NOMO-1 treated with dmso at 0.1 percent for 144 hours (cell line): Measurements from ENCODE around the gene SVIP.

Experiments
- DNase-seq: peaks from one replicate; lab custom pipeline; 2025; ENCODE audit not compliant: unreplicated experiment; lab: John Stamatoyannopoulos, UW

Gene SVIP, protein sequence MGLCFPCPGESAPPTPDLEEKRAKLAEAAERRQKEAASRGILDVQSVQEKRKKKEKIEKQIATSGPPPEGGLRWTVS

DNA sequence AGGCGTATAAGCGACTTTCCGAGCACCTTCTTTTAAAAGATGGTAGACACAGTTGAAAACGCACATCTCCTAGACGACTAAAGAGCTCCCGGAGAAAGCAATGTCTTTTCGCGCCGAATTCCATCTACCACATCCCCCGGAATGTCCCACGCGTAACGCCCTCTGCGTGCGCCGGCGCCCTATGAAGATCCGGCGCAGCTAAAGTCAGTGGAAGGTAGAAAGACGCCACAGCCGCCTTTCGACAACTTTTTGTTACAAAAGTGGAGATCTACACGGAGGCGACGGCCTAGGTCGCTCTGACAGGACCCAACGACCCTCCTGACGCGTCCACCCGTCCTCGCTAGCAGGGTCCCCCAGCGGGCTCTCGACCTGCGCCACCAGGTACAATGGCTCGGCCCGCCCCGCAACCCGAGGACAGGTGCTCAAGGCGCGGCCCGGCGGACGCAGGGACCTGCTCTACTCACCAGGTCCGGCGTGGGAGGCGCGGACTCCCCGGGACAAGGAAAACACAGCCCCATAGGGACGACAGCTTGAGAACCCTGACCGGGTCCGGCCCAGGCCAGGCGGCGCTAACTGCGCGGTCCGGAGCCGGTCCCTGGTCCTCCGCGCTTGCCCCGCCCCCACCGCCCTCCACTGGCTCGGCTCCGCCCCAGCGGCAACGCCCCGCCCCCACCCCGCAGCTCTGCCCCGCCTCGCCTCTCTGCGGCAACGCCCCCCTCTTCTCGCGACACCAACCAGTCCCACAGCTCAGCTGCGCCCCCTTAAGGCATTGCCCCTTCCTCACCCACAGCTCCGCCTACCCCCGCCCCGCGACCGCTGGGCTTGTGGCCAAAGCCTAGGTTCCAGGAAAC is at the start of gene SVIP:
TSS of gene SVIP (minus strand) at position 571 of the 851 bp plus-strand sequence. CDS start at position 518, 53 bp downstream.
- peak; percentile 82 for DNase-seq

GRCh38 chr11:22878604-22879003 is 49.0 kb upstream of the SVIP start:
- DNase-seq = no peak

DNA sequence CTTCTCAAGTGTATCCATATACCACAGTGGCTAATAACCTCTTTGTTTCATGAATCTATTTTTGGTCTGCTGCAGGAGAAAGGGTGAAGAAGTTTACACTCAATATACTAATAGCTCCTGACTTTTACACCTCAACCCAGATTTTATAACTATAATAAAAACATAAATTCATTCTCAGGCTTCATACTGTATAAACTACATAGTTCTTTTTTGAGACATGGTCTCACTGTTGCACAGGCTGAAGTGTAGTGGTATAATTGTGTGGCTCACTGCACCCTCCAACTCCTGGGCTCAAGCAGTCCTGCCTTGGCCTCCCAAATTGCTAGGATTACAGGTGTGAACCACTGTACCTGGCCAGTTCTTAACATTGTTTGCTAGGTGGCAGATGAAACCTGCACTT is 48.4 kb upstream of the SVIP start:
- DNase-seq = no peak

GRCh38 chr11:22875869-22876473 is 46.4 kb upstream of the SVIP start:
- DNase-seq = peak; percentile 53

GRCh38 chr11:22869325-22869724 is 39.7 kb upstream of the SVIP start:
- no peak for DNase-seq

GRCh38 chr11:22860241-22860640 is 30.6 kb upstream of the SVIP start, which contains the start of gene CCDC179:
Gene CCDC179, minus strand, starts transcription at chr11:22860474. Its CDS starts 53 bp downstream, at chr11:22860421.
- no peak for DNase-seq

DNA sequence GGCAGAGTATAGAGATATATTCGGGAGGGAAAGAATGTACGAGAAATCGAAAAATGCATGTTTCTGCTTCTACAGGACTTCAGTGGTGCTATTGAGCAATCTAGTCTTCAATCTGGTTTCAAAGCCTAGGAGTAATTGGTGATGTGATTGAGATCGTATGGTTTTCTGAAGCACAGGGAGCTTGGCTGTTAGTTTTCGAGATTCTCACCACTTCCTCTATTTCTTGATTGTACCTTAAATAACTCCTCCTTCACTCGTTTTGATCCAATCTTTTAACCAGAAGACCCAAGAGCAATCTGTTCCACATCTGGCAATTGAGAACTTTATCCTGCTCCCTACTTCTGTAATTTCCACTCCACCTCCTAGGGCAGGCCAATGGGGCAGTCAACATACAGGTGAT is 30.2 kb upstream of the SVIP start:
- DNase-seq = no peak

DNA sequence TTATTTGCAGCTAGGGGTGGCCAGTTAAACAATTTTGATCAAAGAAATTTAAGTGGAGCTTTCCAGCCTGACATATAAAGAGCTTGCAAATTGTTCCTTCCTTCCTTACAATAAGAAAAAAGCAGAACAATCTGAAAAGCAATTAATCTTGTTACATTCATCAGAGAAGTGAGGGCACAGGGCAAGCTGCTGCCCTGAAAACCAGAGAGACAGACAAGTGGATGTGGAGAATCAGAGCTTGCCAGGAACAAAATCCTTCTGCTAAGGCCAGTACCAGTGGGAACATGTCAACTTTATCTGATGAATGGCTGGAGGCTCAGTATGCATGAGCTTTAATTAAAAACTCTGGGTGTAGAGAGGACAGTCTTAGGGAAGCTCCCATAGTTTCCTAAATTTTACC is 21.9 kb upstream of the SVIP start:
- no peak for DNase-seq

DNA sequence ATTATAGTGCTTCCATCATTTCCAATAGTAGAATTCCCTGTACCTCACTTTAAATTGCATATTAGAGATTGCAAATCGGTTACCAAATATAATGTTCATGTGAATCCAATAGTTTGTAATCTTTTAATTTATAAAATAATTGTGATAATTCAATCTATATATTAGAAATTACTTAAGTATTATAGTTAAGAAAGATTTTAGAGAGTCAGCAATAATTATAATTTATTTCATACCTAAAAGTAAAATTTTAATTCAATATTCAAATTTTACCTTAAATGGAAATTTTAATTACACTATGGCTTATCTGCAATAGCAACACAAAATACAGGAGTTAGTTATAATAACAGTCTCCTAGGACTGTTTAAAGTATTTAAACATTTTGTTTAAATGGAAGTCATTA is 17.1 kb upstream of the SVIP start:
- DNase-seq = no peak

GRCh38 chr11:22832315-22833015 is 2.9 kb upstream of the SVIP start:
- no peak for DNase-seq

GRCh38 chr11:22830082-22830414 is 447 bp upstream of the SVIP start:
- DNase-seq = no peak

DNA sequence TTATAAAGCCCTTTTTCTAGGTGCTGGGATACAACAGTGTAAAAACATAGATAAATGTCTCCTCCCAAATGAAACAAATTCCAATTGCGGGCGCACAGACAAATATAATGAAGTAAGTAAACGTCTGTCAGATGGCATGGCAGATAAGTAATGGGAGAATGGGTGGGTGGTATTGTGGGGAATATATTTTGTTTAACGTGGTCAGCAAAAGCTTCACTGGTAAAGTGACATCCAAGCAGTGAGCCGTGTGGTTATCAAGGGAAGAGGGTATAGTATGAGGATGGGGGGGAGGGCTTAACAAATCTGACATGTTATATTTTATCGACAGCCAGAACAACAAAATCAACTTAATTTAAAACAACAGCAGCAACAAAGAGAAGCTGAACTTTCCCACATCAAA is 1.2 kb downstream of the SVIP start:
- DNase-seq = no peak

GRCh38 chr11:22822203-22822602 is 7.4 kb downstream of the SVIP start:
- no peak for DNase-seq

DNA sequence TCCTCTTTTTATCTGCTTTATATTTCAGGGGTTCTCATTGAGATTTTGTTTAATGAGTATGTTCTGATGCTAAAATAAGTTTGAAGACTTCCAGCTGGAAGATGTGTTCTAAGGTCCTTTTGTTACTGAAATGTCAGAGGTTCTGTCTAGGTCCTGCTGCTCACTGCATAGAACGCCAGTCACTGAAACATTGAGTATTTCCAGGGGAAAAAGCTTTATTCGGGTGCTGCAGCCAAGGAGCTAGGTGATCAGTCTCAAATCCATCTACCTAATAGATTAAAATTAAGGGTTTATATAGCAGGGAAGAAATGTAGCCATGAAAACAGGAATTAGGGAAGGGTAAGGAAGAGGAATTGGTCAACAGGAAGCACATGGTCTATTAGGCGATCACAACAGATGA is 19.7 kb downstream of the SVIP start:
- DNase-seq = no peak

- no peak for DNase-seq
These were observed 20.9 kb downstream of the SVIP start for GRCh38 chr11:22808571-22809197.

DNA sequence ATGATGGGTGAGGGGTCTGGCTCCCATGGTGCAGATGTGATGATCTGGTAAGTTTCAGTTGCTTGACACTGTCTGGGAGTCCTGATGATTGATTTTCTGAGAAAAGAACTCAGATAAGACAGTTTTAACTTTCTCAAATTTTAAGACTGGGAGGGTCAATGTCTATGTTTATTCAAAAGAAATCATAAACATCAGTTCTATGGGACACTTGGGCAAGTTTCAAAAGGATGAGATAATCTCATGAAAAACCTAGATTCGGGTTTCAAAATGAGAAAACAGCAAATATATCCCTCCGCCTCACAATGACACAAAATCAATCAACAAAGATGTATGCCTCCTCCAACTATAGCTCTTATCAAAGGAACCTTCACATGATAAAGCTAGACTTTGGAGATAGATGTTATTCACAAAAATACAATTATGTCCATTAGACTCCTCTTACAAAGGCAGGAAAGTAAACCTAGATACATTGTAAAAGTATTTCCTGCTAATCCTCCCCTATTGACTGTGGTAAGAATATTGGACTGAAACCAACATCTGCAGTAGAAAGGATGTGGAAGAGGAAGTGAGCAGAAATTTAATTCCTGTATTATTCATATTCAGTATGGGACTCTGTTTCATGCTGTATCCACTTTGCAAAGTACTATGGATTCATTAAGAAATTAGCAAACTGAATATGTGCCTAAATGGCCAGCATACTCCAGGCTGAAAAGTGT is 21.6 kb downstream of the SVIP start:
- peak; percentile 7 for DNase-seq

DNA sequence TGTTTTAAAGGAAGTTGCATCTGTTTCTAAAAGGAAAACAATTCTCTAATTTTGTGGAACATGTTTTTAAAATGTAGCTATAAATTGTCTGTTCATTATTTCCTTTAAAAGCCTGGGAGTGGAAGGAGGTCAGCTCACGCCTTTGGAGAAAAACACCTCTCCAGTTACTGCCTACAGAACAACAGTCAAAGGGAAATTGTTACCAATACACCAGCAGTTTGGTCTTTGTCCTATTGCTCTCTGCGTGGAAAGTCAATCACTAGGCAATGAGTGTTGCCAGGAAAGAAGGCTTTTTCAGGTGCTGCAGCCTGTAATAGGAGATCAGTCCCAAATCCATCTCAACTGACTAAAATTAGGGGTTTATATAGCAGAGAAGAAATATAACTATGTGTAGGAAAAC is 22.2 kb downstream of the SVIP start:
- DNase-seq = no peak

DNA sequence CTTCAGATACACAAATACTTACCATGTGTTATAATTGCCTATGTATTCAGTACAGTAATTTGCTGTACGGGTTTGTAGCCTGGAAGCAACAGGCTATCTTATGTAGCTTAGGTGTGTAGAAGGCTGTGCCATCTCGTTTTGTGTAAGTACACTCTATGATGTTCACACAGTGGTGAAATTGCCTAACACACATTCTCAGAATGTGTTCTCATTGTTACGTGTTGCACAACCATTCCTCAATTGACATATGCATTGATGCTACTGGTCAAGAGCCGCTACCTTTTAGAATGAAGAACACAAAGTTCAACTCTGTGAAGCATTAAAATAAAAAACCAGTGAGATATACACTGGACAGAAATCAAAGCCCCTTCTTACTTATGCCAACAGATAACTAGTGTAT is 26.7 kb downstream of the SVIP start:
- DNase-seq = no peak

- DNase-seq = no peak
These were observed 29.1 kb downstream of the SVIP start for GRCh38 chr11:22800482-22800881.

GRCh38 chr11:22798901-22799300 is 30.7 kb downstream of the SVIP start:
- no peak for DNase-seq

GRCh38 chr11:22797047-22797446 is 32.6 kb downstream of the SVIP start:
- no peak for DNase-seq
